CD14-positive monocyte (primary cell): ENCODE results near the gene LHX4. TPM values are rescaled to one million over a fixed set of nuclear protein-coding genes. Genes with fewer than 3 reads are reported as not detected.

Experiments used
- DNase-seq, 3 donors: peaks; one replicate each; pipeline ENCODE4 v3.0.0-alpha.2; 2011 to 2022
- H2AFZ ChIP-seq: 2 replicates; pipeline ENCODE4 v1.6.0; 2012; ENCODE audit warnings: mild to moderate bottlenecking, low read depth, low read length, inconsistent platforms; ENCODE audit not compliant: insufficient read depth, poor library complexity, severe bottlenecking
- H3K27ac ChIP-seq, 2 donors: 1 replicate in 1 of 2; 2 replicates in 1 of 2; pipeline ENCODE4 v1.5.1; 2012 to 2013; ENCODE audit warnings: low read length in 2 of 2, control low read depth in 1 of 2, inconsistent platforms in 1 of 2, low read depth in 1 of 2, mild to moderate bottlenecking in 1 of 2
- H3K27me3 ChIP-seq, 2 donors: one replicate each; pipeline versions ENCODE4 v1.6.0 to v1.6.1; 2011 to 2013; ENCODE audit warnings: low read length in 2 of 2; ENCODE audit not compliant: control insufficient read depth in 2 of 2, insufficient read depth in 2 of 2
- H3K36me3 ChIP-seq, 2 donors: replicated peaks in 1 of 2; 1 replicate in 1 of 2; 2 replicates in 1 of 2; pipeline versions ENCODE4 v1.5.1 to v1.6.1; 2012 to 2013; ENCODE audit warnings: low read length in 2 of 2, control low read depth in 1 of 2, inconsistent platforms in 1 of 2, mild to moderate bottlenecking in 1 of 2; ENCODE audit not compliant: insufficient read depth in 2 of 2, control insufficient read depth in 1 of 2
- H3K4me1 ChIP-seq, 2 donors: 1 replicate in 1 of 2; 2 replicates in 1 of 2; pipeline versions ENCODE4 v1.5.1 to v1.6.1; 2012 to 2013; ENCODE audit warnings: low read length in 2 of 2, control low read depth in 1 of 2, inconsistent platforms in 1 of 2, mild to moderate bottlenecking in 1 of 2, moderate library complexity in 1 of 2; ENCODE audit not compliant: insufficient read depth in 2 of 2, control insufficient read depth in 1 of 2
- H3K4me2 ChIP-seq: replicated peaks from 2 replicates; pipeline ENCODE3; 2012; ENCODE audit warnings: low read length, moderate library complexity, mild to moderate bottlenecking; ENCODE audit not compliant: poor library complexity, severe bottlenecking; ENCODE audit errors: extremely low read depth
- H3K4me3 ChIP-seq, 3 experiments: fragments of 200-600 bp in 1 of 3; sonication (generic) in 1 of 3; replicated peaks in 1 of 3; 1 replicate in 2 of 3; 2 replicates in 1 of 3; pipeline ENCODE4 v1.5.1; 2011 to 2013; ENCODE audit warnings: low read length in 3 of 3, mild to moderate bottlenecking in 3 of 3, control low read depth in 2 of 3, low read depth in 2 of 3, inconsistent platforms in 1 of 3, moderate library complexity in 1 of 3
- H3K79me2 ChIP-seq: 2 replicates; pipeline ENCODE4 v1.6.0; 2012; ENCODE audit warnings: mild to moderate bottlenecking, control low read depth, inconsistent platforms, low read length, moderate library complexity; ENCODE audit not compliant: insufficient read depth
- H3K9ac ChIP-seq: 2 replicates; pipeline ENCODE4 v1.6.0; 2017; ENCODE audit warnings: low read length, mild to moderate bottlenecking; ENCODE audit not compliant: insufficient read depth, poor library complexity, severe bottlenecking
- H3K9me3 ChIP-seq, 2 donors: replicated peaks in 1 of 2; 1 replicate in 1 of 2; 2 replicates in 1 of 2; pipeline versions ENCODE4 v1.5.1 to v1.6.1; 2012 to 2013; ENCODE audit warnings: low read length in 2 of 2, control low read depth in 1 of 2; ENCODE audit not compliant: control insufficient read depth in 1 of 2, insufficient read depth in 1 of 2
- H4K20me1 ChIP-seq: 2 replicates; pipeline ENCODE4 v1.6.0; 2012; ENCODE audit warnings: mild to moderate bottlenecking, low read length, control low read depth, moderate library complexity; ENCODE audit not compliant: insufficient read depth
- H3K27ac Mint-ChIP-seq, 7 donors: one replicate each; pipeline ENCODE4 v1.8.0; 2020; ENCODE audit warnings: mild to moderate bottlenecking in 7 of 7, mixed read lengths in 7 of 7, moderate library complexity in 6 of 7, inconsistent platforms in 2 of 7
- H3K27me3 Mint-ChIP-seq, 3 donors: one replicate each; pipeline ENCODE4 v1.8.0; 2021 to 2022; ENCODE audit warnings: low read depth in 3 of 3, mild to moderate bottlenecking in 3 of 3, mixed read lengths in 3 of 3, moderate library complexity in 3 of 3, inconsistent platforms in 1 of 3
- H3K36me3 Mint-ChIP-seq, 2 donors: one replicate each; pipeline ENCODE4 v1.8.0; 2020; ENCODE audit warnings: mixed read lengths in 2 of 2, inconsistent platforms in 1 of 2, mild to moderate bottlenecking in 1 of 2
- H3K4me1 Mint-ChIP-seq: one replicate; pipeline ENCODE4 v1.8.0; 2020; ENCODE audit warnings: mild to moderate bottlenecking, mixed read lengths
- H3K4me3 Mint-ChIP-seq, 2 donors: one replicate each; pipeline ENCODE4 v1.8.0; 2020; ENCODE audit warnings: mild to moderate bottlenecking in 2 of 2, mixed read lengths in 2 of 2, moderate library complexity in 1 of 2
- H3K9me3 Mint-ChIP-seq, 7 donors: one replicate each; pipeline ENCODE4 v1.8.0; 2020 to 2022; ENCODE audit warnings: mixed read lengths in 7 of 7, mild to moderate bottlenecking in 6 of 7, moderate library complexity in 6 of 7, inconsistent platforms in 2 of 7
- CTCF ChIP-seq: fragments of 200-600 bp; IDR thresholded peaks from one replicate; pipeline ENCODE4 v1.8.0; 2022; ENCODE audit warnings: antibody characterized with exemption, mild to moderate bottlenecking
- WGBS: methylation state at CpG from one replicate; pipeline ENCODE4 v1.1.5; 2013; ENCODE audit warnings: missing lambda C conversion rate; ENCODE audit not compliant: insufficient coverage; 5-methylcytosine and 5-hydroxymethylcytosine counted together
- intact Hi-C, 2 donors: fragments of 100-400 bp; cut with micrococcal nuclease; formaldehyde crosslinking; loops; one replicate each; pipeline versions ENCODE4 v1.15.0 to v1.15.1; 2023
- polyA plus RNA-seq, 3 donors: library from polyadenylated mRNA; depleted of rRNA in 1 of 3; unstranded in 2 of 3; stranded (reverse) in 1 of 3; fragments of 300-500 nt in 2 of 3; fragments of >200 nt in 1 of 3; fragmentation: Illumina TruSeq in 2 of 3; gene quantifications; 1 replicate in 2 of 3; 2 replicates in 1 of 3; pipeline ENCODE4 v1.2.3, GENCODE V29; 2012 to 2021

Gene LHX4
- polyA plus RNA-seq, 3 donors, result not detected

- WGBS, result 96% methylated on average over 21 of the region's 23 CpGs
- H3K9ac ChIP-seq, result no peak overlapping the region
- H3K27ac Mint-ChIP-seq, result no peak overlapping the region
These were observed 41.5 kb downstream of the LHX4 start for GRCh38 chr1:180271272-180272255.

More at GRCh38 chr1:180271272-180272255, 41.5 kb downstream of the LHX4 start:
- intact Hi-C loops, result loop anchor here in 1 of 2 donors (10.0 kb wide), 1 partner anchor 133 kb away; no protein-coding TSS in a partner anchor
- Histone ChIP-seq H3K4me3 (no peak overlapping the region), H4K20me1 (no peaks in the 10 kb centered on the region), H2AFZ (no peak overlapping the region), H3K4me1 (peaks cover 30 to 42% of the 10 kb centered on the region in 2 donors), H3K4me2 (no peak overlapping the region), H3K9me3 (no peaks in the 10 kb centered on the region), H3K36me3 (peaks cover 3 to 13% of the 10 kb centered on the region in 2 donors), H3K27me3 (no peaks in the 10 kb centered on the region), H3K79me2 (no peaks in the 10 kb centered on the region), H3K27ac (no peak overlapping the region)
- Mint-ChIP-seq H3K9me3 (peaks cover 0 to 3% (median 0%) of the 10 kb centered on the region in 7 donors), H3K27me3 (peaks cover 0 to 6% (median 3%) of the 10 kb centered on the region in 3 donors), H3K4me1 (peaks cover 43% of the 10 kb centered on the region), H3K4me3 (no peak overlapping the region), H3K36me3 (peaks cover 26 to 39% of the 10 kb centered on the region in 2 donors)
- no peak for DNase-seq
- TF ChIP-seq CTCF, result no peak
